NCI-H2196 (cell line): Measurements from ENCODE around the gene KCNAB1.
A peak's percentile ranks its signal among the peaks of the same experiment; 100 is the strongest.
"Not testable (repeated sequence)": the region's sequence is repeated elsewhere in the genome, so short reads cannot be mapped to it uniquely, and the experiment has no call there.

ENCODE experiments used
- DNase-seq: peaks from one replicate; lab custom pipeline; 2025; ENCODE audit not compliant: unreplicated experiment; lab: John Stamatoyannopoulos, UW

KCNAB1 gene

GRCh38 chr3:156137397-156137796 is 17.0 kb downstream of the KCNAB1 start:
- DNase-seq, result not testable (repeated sequence)

DNA sequence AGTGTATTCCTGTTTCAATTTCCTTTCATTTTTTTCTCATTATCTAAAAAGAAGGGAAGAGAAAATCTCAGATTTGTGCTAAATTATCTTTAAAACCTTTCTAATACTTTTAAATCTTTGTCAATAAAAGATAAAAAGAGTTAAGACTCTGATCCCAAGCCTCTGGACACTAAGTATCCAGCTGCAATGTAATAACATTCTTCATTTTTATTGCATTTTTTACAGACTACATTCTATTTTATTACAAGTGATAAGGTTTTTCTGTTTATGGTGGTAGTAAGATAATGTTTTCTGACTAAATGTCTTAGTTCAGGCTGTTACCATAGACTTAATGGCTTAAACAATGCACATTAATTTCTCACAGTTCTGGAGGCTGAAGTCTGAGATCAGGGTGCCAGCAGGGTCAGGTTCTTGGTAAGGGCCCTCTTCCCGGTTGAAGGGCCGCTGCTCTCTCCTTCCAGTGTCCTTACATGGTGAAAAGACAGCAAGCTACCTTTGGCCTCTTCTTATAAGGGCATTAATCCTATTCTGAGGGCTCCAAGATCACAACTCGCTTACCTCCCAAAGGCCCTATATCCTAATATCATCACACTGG is 19.7 kb downstream of the KCNAB1 start:
- no peak for DNase-seq

DNA sequence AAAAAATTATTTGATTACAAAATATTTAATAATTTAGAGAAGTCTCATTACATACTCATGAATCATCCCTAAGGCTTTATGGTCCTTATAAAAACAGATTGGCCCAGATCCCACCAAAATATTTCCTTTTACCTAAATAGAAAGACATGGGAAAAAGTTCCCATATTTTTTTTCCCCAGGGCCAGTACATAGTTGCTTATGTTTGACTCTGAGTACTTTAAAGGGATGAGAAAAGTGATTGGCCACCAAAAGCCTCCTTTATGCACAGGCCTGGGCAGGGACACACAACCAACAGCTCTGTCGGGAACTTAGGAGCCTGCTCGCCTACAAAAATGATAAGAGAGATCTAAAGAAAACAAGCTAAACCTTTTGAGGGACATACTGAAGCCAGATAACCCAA is 22.3 kb downstream of the KCNAB1 start:
- no peak for DNase-seq

DNA sequence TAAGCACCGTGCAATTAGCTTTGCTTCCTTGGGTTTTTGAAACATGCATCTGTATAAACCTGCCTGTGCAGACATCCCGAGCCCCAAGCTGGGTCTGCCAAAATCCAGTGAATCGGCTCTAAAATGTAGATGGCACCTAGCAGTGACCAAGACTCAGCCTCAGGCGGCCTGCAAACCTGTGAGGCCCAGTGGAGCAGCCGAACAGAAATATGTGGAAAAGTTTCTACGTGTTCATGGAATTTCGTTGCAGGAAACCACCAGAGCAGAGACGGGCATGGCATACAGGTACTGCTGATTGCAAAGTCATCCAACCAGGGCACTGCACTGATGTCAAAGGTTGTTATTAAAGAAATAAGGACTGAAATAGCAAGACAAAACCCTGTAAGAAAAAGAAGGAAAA is 22.8 kb downstream of the KCNAB1 start:
- no peak for DNase-seq

- DNase-seq, result no peak
Measured at GRCh38 chr3:156144060-156144459, 23.7 kb downstream of the KCNAB1 start.

- no peak for DNase-seq
Measured at GRCh38 chr3:156145866-156146265, 25.5 kb downstream of the KCNAB1 start.

DNA sequence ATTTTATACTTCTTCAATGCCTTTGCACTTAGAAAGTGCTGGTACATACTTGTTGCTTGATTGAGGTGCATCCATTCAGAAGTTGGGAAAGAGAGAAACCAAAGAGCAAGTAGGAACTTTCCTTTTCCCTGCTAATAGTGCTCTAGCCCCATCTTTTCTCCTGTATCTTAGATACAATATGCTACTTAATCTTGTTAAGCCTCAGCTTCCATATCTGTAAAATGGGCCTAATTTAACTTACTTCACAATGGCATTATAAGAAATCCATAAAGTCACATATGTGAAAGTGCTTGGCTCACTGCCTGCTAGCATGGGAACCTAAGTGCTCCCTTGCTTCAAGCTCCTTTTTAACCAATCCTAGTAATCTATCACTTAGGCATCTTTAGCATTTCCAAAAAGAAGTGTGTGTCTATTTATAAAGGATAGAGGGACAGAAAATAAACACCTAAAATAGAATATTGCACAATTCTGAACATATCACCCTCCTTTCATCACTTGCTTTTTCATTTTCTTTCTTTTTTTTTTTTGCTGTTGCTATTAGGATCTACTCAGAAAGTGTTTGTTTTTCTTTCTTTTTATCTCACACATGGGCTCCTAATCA is 28.1 kb downstream of the KCNAB1 start:
- DNase-seq, result no peak

- no peak for DNase-seq
Measured at GRCh38 chr3:156148946-156149381, 28.6 kb downstream of the KCNAB1 start.

DNA sequence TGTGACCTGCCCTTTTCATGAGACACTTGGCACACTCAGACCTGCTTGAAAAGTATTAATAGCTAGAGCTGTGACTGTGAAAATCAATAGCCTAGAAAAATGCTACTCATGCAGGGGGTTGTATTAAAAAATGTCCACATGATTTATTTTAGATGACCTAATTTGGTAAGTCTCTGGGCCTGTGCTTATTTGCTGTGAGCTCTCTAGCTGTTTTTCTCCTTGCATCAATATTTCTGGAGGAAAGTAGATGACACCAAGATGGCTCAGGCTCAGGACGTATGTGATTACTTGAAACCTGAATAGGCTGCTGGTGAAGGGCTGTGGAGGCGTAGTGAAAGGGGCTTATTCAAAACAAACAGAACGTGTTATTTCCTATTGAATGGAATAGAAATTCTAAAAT is 29.5 kb downstream of the KCNAB1 start:
- no peak for DNase-seq

DNA sequence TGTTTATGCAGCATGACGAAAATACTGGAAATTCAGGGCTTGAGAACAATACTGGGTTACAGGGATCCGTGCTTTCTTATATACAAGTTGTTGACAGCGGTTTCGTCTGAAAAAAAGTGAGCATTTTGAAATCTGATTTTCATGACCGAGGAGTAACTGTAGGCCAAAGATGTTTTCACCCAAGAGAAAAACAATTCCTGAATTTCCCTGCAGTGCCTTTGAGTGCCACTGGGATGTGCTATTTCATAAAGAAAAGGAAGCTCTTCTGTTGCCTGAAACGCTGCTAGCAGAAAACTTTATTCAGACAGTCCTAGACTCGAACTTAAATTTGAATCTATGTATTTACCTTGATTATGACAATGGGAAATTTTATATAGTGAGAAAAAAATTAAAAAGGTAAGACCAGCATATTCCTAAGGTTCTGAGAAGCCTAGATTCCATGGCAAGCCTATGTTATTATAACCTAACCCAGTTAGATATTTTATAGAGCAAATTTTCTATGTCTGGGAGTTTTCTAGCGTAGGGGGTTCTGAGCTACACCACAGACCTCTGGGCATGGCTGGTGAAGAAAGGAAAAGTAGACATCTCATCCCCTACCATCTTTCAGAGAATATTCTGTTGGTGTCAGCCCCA is 30.2 kb downstream of the KCNAB1 start:
- DNase-seq, result peak; percentile 81

DNA sequence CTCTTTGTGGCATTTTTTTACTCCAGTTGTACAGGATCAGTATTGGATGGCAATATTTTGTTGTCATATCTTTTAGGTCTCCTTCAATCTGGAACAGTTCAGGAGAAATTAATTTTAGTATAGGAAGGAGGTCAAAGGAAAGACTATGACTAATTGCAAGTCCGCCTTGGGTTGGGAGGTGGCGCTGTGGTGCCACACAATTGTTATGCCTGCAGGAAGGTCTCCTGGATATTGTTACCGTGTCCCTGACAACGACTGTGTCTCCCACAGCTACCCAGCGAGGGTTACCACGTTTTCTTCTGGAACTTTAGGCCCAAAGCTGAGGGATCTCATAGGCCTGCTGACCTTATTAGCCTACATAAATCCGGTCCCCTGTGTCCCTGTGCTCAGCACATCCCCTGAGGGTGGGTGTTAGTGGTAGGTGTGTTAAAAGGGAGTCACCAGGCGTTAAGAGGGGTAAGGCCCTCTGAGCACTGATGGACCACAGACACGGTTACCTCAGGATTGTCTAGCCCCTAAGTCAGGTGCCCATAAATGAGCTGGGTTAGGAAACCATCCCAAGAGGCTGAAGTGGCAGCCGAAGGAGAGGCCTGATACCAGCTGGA is 31.5 kb downstream of the KCNAB1 start:
- peak; percentile 74 for DNase-seq

DNA sequence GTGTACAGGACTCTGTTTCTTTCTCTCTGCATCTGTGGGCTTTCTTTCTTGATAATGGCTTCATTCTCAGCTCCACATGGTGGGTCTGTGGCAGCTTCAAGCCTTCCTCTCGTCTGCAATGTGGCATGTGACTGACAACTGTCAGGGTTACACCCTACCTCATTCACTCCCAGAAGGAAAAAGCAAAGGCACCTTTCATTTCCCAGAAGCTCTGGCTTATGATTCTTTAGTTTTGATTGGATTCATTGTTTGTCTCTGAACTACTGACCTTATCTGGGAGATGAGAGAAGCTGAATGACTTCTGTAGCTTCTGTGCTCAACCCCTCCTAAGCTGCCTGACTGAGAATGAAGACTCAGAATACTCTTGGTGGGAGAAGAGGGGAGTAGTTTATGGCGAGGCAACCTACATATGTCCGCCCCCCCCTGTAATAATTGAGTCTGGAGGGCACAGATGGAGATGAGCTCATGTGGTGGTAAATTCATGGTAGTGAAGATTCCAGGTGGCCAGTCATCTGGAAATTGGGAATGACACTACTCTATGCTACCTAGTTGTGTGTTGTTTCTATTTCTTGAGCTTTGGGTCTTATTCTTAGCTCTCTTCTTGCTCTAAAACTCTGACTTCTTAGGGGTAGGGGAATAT is 38.4 kb downstream of the KCNAB1 start:
- DNase-seq, result no peak

- DNase-seq, result no peak
Measured at GRCh38 chr3:156160647-156161046, 40.3 kb downstream of the KCNAB1 start.

GRCh38 chr3:156161172-156161571 is 40.8 kb downstream of the KCNAB1 start:
- DNase-seq, result no peak

DNA sequence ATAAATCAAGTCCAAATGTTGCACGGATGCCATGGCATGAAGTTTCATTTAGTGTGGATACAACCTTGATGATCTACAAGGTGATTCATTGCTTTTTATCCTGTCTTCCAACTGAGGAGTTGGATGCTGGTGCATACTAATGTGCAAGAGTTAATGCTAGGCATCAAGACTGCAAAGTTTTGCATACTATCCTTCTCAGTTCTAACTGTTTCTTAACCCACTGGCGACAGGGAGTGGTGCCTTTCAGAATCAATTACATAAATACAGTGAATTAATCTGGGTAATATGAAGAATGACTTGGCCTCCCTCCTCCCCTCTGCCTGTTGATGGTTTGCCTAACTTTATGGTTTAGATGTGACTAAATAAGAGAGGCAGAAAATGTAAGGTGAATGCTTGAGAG is 43.5 kb downstream of the KCNAB1 start:
- DNase-seq, result no peak

DNA sequence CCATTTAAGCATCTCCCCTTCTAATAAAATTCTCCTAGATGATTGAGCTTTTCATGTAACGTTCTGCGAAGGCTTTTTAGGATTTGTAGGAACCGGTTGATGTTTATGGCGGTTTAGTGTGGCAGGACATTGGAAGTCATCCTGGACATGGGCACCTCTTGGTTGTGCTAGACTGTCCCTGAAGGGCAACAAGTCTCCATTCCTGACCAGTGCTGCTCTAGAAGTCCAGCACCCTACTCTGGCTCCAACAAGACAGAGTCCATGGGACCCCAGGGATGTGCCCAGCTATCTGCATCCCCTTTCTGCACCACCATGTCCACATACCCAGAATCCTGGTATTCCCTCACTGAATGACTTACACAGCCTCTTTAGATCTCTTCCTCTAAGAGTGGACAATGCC is 46.4 kb downstream of the KCNAB1 start:
- DNase-seq, result no peak

- DNase-seq, result no peak
Measured at GRCh38 chr3:156170571-156170970, 50.2 kb downstream of the KCNAB1 start.

DNA sequence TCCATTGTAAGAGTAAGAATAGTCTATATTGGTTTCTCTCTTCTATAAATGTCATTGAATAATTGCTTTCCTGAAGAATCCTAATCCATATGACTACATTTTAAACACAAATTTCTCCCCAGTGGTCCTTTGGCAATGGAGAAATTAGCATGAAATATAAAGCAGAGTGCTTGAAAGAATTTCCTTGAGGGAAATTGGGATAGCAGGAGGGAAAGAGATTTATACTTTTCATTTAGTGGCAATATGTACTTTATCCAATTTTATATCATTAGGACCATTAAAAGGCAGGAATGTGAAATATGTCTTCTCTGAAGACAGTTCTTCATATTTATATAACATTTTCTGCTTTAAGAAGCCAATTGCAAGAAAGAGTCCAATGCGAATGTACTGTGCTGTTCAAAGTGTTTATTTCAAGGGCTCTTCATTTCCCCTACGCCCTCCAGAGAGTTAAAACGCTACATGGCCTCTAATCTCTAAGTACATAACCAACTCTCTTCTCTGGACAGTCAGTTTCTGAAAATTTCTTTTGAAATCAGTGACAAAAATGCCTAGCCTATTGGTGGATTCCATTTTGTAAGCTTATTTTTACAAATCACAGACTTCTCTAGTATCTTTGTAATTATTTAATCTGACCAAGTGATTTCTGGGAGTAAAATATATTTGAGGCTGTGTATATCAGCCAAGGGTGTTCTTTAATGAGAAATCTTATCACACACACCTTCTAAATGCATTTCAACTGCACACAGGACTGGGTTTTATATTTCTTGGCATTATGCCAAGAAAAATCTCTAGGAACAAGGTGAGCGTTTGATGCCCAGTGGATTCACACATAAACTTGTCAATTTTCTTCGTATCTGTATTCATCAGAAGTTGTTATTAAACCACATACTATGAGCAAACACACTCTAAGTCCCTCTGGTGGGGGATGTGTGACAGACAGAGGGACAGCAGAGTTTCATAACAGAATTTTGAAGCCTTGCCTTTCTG is 51.2 kb downstream of the KCNAB1 start:
- no peak for DNase-seq

DNA sequence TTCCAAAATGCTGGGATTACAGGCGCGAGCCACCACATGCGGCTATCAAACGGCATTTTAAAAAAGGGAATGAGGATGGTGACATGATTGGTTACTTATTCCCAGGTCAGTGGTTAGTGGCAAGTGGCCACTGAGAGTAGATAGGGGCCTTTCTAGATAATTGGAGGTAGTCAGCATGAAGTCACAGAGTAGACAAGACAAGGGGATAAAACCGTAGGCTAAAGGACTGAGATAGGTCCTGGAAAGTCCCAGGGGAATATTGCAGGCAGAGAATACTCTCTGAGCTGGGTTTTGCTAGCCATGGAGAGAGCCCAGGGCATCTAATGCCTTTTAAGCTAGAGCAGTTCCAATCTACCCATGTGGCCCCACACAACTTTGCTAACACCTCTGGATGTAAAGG is 52.2 kb downstream of the KCNAB1 start:
- DNase-seq, result no peak

- DNase-seq, result no peak
Measured at GRCh38 chr3:156174229-156174847, 54.0 kb downstream of the KCNAB1 start.
